RCC 7860 (cell line): ENCODE measurements around the gene H1-8.

ENCODE experiments used
- DNase-seq: peaks from one replicate; pipeline ENCODE4 v3.0.0-alpha.2; 2015; ENCODE audit warnings: low spot score
- FAIRE-seq: peaks from 2 replicates; lab custom pipeline; 2012; peaks lifted over from hg19 to GRCh38; lab: Jason Lieb, UNC

H1-8 gene

DNA sequence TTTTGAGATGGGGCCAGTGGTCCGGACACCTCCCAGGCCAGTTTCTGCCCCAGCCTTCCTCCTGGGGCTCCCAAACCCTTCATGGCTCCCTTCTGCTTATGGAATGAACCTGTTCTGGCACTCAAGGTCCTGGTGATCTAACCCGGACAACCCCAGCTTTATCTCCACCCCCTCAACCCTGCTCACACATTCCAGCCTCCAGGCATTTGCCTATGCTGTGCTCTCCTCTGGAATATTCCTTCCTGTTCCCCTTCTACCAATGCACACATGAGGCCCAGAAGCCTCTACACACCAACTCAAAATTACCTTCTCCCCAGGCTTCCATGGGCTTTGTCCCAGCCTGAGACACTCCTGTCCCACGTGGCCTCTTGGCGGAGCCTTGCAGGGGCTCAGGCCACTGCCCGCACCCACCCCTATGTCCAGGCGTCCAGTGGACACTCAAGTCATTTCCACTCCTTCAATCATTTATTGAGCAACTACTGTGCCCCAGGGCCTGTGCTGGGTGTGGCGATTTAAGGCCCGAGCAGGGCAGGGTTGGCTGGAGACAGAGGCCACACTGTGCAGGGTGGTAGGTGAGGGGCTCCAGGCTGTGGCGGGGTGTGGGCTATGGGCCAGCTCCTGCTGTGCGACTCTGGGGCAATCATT is 44.7 kb downstream of the H1-8 start:
- DNase-seq: no peak
- FAIRE-seq: no peak

DNA sequence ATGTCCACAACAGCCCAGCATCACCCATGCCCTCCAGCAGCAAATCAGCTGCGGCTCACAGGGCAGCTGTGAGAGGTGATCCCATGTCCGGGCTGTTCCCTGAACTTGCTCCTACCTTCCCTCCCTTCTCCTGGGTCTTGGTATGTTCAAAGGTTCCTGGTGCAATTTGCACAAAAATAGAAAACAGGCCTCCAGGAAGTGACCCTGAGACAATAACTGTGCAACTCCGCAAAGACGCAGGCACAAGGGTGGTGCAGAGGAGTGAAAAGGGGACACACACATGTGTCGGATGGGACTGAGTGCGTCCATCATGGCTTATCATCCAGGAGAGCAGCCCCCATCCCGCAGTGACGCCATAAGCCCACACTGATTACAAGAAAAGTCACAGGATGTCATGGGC is 47.2 kb downstream of the H1-8 start:
- FAIRE-seq (no peak), DNase-seq (no peak)

DNA sequence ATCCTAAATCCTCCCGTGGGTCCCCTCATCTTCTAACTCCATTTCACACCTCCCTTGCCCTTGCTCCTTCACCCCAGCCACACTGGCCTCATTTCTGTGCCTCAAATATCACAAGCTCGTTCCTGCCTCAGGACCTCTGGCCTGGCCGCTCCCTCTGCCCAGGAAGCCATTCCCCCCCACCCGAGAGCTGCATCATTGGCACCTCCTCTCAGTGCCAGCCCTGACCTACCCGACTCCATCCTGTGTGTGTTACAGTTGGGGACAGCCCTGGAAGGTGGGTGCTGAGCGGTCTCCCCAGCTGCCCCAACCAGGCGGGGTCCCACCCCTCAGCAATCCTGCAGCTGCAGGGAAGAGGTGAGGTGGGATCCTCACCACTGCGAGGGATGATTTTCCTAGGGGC is 49.0 kb downstream of the H1-8 start:
- FAIRE-seq (no peak), DNase-seq (no peak)

GRCh38 chr3:129592381-129593131 is 49.6 kb downstream of the H1-8 start:
- DNase-seq (no peak), FAIRE-seq (no peak)

DNA sequence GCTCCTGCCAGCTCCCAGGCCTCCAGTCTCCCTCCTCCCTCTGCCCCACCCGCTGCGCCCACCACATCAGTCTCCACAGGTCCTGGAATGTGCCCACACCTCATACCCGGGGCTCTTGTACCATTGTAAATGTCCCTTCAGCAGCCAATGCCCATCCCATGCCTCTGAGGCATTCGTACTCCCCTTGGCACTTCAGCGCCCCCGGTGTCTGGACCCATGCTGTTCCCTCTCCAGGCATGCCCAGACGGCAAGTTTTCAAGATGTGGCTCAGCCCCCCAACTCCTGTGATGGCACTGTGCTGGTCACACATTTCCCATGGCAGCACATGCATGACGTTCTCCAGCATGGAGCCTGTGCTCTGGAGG is 50.2 kb downstream of the H1-8 start:
- FAIRE-seq (no peak), DNase-seq (no peak)

DNA sequence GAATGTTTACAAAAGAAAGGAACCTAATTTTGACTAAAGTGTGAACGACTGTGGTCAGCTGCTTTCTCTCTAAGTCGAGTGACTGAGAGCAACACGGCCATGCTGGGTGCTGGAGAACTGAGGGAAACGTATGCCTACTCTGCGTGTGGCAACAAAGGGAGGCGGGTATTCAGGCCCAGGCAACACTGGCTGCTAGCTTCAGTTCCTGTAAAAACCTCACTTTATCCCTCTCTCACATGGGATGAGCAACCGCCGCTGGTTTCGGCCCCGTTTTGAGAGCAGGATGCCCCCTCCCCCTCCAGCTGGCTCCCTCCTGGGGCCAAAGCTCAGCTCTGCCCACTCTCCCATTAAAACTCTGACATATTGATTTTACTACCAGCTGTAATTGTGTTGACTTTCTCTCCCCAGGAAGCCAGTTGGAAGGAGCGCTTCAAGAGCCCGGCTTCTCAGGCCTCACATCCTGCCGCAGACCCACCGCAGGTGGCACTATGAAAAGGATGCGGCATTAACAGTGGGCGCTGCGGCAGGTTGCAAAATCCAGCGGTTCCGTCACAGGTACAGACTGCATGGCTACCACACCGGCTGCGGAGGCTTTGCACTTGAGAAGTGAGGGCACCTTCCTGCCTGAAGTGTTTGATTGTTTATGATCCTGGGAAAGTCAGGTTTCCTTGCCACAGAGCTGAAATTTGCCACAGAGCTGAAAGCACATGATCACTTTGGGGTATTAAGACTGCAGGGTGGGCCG is 50.8 kb downstream of the H1-8 start:
- DNase-seq (no peak), FAIRE-seq (no peak)

DNA sequence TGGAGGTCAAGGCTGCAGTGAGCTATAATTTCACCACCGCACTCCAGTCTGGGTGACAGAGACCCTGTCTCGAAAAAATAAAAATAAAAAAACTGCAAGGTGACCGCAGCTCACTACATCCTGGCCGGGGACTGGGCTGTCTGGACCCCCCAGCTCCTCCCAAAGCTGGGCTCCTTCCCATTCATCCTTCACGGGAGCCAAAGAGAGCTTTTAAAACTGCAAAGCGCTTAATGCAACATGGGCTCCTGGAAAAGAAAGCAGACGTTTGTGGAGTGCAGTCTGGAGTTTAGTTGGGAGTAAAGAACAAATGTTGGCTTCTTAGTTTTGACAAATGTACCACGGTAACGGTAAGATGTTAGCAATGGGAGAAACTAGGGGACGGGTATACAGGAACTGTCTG is 51.4 kb downstream of the H1-8 start:
- DNase-seq (no peak), FAIRE-seq (no peak)

DNA sequence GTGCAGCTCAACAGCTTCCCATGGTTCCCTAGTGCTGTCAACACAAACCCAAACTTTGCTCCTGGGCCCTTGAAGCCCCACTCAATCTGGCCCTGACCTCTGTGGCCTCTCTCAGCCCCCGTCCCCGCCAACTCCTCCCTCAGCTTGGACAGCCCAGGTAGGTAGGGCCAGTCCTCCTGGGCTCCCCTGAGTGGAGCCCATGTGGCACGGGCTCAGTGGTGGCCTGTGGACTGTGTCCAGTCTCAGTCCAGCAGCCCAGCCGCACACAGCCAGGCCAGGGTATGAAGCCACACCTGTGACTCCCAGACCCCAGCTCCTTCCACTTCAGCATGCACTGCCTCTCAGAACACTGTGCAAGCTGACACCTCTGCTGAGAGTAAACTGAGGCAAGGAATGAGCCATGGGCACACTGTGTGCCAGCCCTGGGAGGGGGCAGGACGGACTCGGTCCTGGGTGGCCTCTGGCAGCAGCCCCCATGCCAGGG is 52.0 kb downstream of the H1-8 start:
- FAIRE-seq: no peak
- DNase-seq: no peak

GRCh38 chr3:129595544-129596193 is 52.7 kb downstream of the H1-8 start:
- FAIRE-seq (no peak), DNase-seq (no peak)

DNA sequence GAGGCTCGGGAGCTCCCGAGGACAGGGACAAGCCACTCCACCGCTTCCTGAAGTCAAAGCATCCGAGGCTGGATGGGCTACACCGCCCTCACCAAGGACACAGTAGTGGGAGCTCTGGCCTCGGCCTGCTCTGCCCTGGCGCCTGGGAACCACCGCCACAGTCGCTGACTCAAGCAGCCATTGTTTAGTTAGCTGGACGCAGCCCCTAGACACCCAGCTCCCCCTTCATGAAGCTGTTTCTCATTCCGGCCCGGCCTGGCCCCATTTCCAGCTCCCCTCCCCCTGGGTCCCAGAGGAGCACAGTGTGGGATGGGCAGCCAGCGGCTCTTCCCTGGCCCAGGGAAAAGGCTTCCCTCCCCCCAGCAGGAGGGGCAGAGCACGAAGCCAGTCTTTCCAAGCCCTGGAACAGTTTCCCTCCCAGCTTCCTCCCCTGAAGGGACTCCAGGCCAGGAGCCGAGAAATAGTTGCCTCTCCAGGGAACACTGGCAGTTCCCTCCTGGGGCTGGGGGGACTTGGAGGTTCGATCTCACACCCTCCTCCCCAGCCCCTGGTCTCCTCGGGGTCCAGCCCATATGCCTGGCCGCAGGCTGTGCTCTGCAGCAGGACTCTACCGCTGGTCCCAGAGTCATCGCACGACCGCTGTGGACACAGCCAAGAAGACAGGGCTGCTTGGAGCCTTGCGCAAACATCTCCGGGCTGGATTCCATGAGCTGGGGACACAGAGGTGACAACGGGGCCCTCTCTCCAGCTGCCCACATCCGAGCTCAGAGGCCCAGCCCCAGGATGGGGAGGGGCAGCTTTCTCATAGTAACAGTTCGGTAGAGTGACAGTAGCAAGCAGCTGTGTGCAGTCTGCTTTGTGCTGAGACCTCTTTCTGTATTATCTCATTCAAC is 53.5 kb downstream of the H1-8 start:
- FAIRE-seq (no peak), DNase-seq (no peak)

- DNase-seq (no peak), FAIRE-seq (no peak)
Observed at GRCh38 chr3:129597087-129597999, 54.4 kb downstream of the H1-8 start.

DNA sequence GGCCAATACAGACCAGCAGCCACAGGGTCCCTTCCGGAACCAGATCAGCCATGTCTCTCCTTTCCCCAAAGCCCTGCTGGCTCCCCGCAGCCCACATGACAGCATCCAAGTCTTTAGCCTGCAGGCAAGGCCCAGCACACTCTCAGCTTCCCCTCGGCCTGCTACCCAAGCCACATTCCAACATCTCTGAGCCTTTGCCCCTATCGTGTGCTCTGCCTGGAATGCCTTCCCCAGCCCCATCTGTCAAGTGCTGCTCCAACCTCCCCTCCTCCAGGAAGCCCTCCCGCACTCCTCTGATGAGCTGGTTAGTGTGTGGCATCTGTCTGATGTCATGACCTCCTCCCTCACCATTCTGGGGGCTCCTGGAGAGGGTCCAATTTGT is 55.0 kb downstream of the H1-8 start:
- DNase-seq (no peak), FAIRE-seq (no peak)

- DNase-seq (no peak), FAIRE-seq (no peak)
Observed at GRCh38 chr3:129598484-129598883, 55.5 kb downstream of the H1-8 start.

DNA sequence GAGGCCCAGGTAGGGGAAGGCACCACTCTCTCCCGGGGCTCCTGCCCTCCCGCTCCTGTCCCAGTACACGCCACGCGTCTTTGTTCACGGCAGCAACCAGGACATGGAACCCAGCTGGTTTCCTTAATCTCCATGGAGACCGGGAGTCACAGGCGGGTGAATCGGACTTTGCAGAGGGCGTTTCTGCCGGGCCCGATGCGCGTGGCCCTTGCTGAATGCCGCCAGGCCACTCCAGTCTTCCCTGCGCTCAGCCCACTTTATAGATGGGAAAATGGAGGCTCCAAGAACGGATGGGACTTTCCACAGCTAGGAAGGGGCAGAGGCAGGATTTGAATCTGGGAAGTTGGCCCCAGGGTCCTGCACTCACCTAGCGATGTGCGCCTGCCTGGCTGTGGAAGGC is 56.1 kb downstream of the H1-8 start:
- DNase-seq (no peak), FAIRE-seq (no peak)

DNA sequence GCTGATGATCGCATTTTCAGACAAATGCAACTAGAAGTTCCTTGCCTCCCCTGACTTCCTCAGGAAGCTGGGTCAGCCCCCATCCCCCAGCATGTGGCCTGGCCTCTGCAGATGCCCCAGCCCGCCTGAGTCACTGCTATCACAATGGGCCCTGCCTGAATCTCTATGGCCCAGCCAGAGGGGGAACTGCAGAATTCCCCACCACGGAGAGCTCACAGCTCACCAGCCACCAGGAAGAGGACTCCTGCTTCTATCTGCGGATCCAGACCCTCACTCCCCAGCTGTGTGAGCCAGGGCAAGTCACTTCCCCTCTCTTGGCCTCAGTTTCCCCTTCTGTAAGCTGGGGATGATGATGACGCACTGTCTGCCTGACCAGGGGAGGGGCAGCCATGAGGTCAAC is 56.6 kb downstream of the H1-8 start:
- DNase-seq (peak; percentile 49), FAIRE-seq (no peak)

GRCh38 chr3:129600348-129600747 is 57.4 kb downstream of the H1-8 start:
- no peak for DNase-seq
- FAIRE-seq: no peak
